K562 (cell line): ENCODE measurements around the gene NACC1. TPM values are rescaled to one million over a fixed set of nuclear protein-coding genes. Genes with fewer than 3 reads are reported as not detected.

Experiments used
- BCL6 ChIP-seq: fragments of 250-450 bp; sonication (Bioruptor Pico); IDR thresholded peaks from 2 replicates; pipeline ENCODE4 v1.4.0; 2020
- CBX8 ChIP-seq: fragments of 200-600 bp; sonication (generic); IDR thresholded peaks from 2 replicates; pipeline ENCODE4 v1.6.1; 2012; ENCODE audit warnings: borderline replicate concordance, mixed run types, low read depth, mild to moderate bottlenecking, moderate library complexity, mixed read lengths, low read length, control low read depth, inconsistent platforms; ENCODE audit not compliant: poor library complexity, severe bottlenecking; ENCODE audit errors: extremely low read depth
- CHD4 ChIP-seq: fragments of 200-600 bp; sonication (generic); IDR thresholded peaks from 3 replicates; pipeline ENCODE4 v1.6.1; 2012; ENCODE audit warnings: low read depth, mild to moderate bottlenecking, mixed read lengths, low read length, inconsistent platforms; ENCODE audit not compliant: insufficient read depth, insufficient replicate concordance, poor library complexity, severe bottlenecking
- ERF ChIP-seq: fragments of 450-650 bp; formaldehyde crosslinking; IDR thresholded peaks from 2 replicates; pipeline ENCODE4 v1.4.0; 2020; ENCODE audit warnings: mild to moderate bottlenecking, mixed read lengths
- ESRRB ChIP-seq: fragments of 250-450 bp; sonication (Bioruptor Pico); IDR thresholded peaks from 2 replicates; pipeline ENCODE4 v1.5.0; 2020; ENCODE audit warnings: mild to moderate bottlenecking, moderate library complexity, borderline replicate concordance
- FOXA1 ChIP-seq: fragments of 450-650 bp; IDR thresholded peaks from 2 replicates; pipeline ENCODE4 v1.6.1; 2016; ENCODE audit warnings: mild to moderate bottlenecking, borderline replicate concordance
- GATA2 ChIP-seq: sonication (generic); formaldehyde crosslinking; IDR thresholded peaks from 2 replicates; pipeline ENCODE4 v1.4.0; 2020; ENCODE audit warnings: mild to moderate bottlenecking, missing genetic modification reagents
- GATAD2B ChIP-seq: fragments of 450-650 bp; IDR thresholded peaks from 2 replicates; pipeline ENCODE4 v1.6.1; 2017; ENCODE audit warnings: mild to moderate bottlenecking, borderline replicate concordance
- LCOR ChIP-seq: sonication (generic); formaldehyde crosslinking; IDR thresholded peaks from 2 replicates; pipeline ENCODE4 v1.8.0; 2022; ENCODE audit warnings: mild to moderate bottlenecking, missing genetic modification reagents
- NCOR1 ChIP-seq: fragments of 450-650 bp; IDR thresholded peaks from 2 replicates; pipeline ENCODE4 v1.6.1; 2016; ENCODE audit warnings: mild to moderate bottlenecking, moderate library complexity
- NFE2L1 ChIP-seq: fragments of 450-650 bp; IDR thresholded peaks from 2 replicates; pipeline ENCODE4 v1.6.1; 2016; ENCODE audit warnings: missing genetic modification characterization, low read depth, mild to moderate bottlenecking, missing compliant biosample characterization, moderate library complexity, borderline replicate concordance
- PCBP2 ChIP-seq: fragments of 200-400 bp; formaldehyde crosslinking; IDR thresholded peaks from 2 replicates; pipeline ENCODE4 v1.6.1; 2018; ENCODE audit warnings: low read length, low read depth, mild to moderate bottlenecking, moderate library complexity; ENCODE audit not compliant: poor library complexity, severe bottlenecking
- PTBP1 ChIP-seq: fragments of 200-400 bp; formaldehyde crosslinking; IDR thresholded peaks from 2 replicates; pipeline ENCODE4 v1.6.1; 2017; ENCODE audit warnings: low read depth, low read length
- RBM17 ChIP-seq: fragments of 200-400 bp; formaldehyde crosslinking; IDR thresholded peaks from 2 replicates; pipeline ENCODE4 v1.6.1; 2017; ENCODE audit warnings: low read depth, mild to moderate bottlenecking, low read length, borderline replicate concordance
- SMARCE1 ChIP-seq: fragments of 450-650 bp; IDR thresholded peaks from 2 replicates; pipeline ENCODE4 v1.7.1; 2016; ENCODE audit warnings: mild to moderate bottlenecking
- WHSC1 ChIP-seq: IDR thresholded peaks from one replicate; pipeline ENCODE4 v1.6.1; 2012; ENCODE audit warnings: low read length, control low read depth, inconsistent platforms
- ZNF12 ChIP-seq: sonication (generic); formaldehyde crosslinking; IDR thresholded peaks from 2 replicates; pipeline ENCODE4 v1.4.0; 2020; ENCODE audit warnings: mild to moderate bottlenecking, missing genetic modification reagents
- ZNF778 ChIP-seq: fragments of 450-650 bp; formaldehyde crosslinking; IDR thresholded peaks from 2 replicates; pipeline ENCODE4 v1.4.0; 2020; ENCODE audit warnings: mild to moderate bottlenecking, moderate library complexity
- polyA plus RNA-seq, 8 experiments: library from polyadenylated mRNA; depleted of rRNA in 4 of 8; stranded (reverse) in 5 of 8; unstranded in 3 of 8; fragments of >200 nt; fragmentation: Nextera tagmentation in 2 of 8; fragmentation: Illumina TruSeq in 1 of 8; extraction: Ambion mirVana in 2 of 8; extraction: Trizol in 1 of 8; gene quantifications; 2 replicates each; pipeline versions ENCODE4 v1.2.1 to v1.2.3, GENCODE V29; 2011 to 2014; ENCODE audit warnings: inconsistent platforms in 1 of 8, missing spikeins in 1 of 8
- total RNA-seq, 7 experiments: library from RNA; depleted of rRNA in 6 of 7; stranded (reverse); fragments of >200 nt in 6 of 7; fragmentation: Illumina TruSeq in 2 of 7; extraction: Trizol in 2 of 7; gene quantifications; 2 replicates each; pipeline versions ENCODE4 v1.2.1 to v1.2.3, GENCODE V29; 2011 to 2021; ENCODE audit warnings: low replicate concordance in 1 of 7
- TF ChIP-seq, protein P1 (sequence below), 2 experiments: fragments of 450-650 bp; conservative IDR thresholded peaks; 2 replicates each; pipeline ENCODE4 v1.6.1; 2017; ENCODE audit warnings: mild to moderate bottlenecking in 2 of 2, moderate library complexity in 2 of 2
- TF ChIP-seq, protein P2 (sequence below): fragments of 250-450 bp; sonication (Bioruptor Pico); IDR thresholded peaks from 2 replicates; pipeline ENCODE4 v1.6.1; 2021; ENCODE audit warnings: mild to moderate bottlenecking
- TF ChIP-seq, protein P3 (sequence below): sonication (generic); formaldehyde crosslinking; IDR thresholded peaks from 2 replicates; pipeline ENCODE4 v1.8.0; 2022; ENCODE audit warnings: mild to moderate bottlenecking, missing genetic modification reagents
- TF ChIP-seq, protein P4 (sequence below): fragments of 250-450 bp; sonication (Bioruptor Pico); IDR thresholded peaks from 2 replicates; pipeline ENCODE4 v1.5.0; 2021
- TF ChIP-seq, protein P5 (sequence below): sonication (generic); IDR thresholded peaks from 2 replicates; pipeline ENCODE4 v1.6.1; 2016

Gene NACC1
- total and polyA plus RNA-seq, 9 of the 15 experiments (the other 6 are each of a cell fraction or from before 2014, with no cell fraction given): 0.04 to 96.6 (median 25.8) TPM

DNA sequence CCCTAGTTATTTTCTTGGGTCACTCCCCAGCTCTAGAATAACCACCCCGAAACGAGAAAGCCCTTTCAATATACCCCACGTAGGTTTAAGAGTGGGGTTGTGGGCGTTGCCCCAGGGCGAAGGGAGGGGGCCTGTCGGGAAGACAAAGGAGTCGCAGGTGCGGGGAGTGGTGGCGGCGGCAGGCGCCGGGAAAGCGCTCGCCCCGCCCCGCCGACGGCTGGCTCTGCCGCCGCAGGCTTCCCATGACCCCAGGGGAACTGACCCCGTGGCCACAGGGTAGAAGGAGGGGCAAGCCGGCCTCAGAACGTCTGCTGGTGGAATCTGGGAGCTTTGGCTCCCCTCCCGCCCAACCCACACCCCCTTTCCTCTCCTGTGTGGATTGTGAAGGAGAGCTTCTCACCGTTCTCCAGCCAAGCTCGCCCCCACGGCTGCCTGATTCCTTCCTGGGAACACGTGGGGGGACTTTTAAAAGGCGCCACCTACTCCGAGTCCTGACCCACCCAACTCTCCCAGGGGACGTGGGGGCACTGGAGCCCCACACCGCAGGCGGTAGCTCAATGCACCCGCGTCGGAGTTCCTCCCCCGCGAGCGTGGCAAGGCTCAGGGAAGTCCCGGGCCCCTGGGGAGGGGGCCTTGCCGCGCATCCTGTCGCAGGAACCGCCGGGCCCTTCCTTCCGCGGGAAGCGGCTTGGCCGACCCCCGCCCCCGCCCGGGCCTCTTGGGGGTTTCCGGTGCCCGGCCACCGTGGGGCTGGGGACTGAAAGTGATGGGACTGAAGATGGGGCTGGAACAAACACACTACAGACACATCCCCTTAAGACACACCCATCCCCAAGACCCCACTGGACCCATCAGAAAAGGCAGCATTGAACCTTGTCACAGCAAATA, 37.7 kb downstream of the NACC1 start (continued):
- TF ChIP-seq CBX8: no peak
- TF ChIP-seq WHSC1: no peak
- TF ChIP-seq, protein P1, sequence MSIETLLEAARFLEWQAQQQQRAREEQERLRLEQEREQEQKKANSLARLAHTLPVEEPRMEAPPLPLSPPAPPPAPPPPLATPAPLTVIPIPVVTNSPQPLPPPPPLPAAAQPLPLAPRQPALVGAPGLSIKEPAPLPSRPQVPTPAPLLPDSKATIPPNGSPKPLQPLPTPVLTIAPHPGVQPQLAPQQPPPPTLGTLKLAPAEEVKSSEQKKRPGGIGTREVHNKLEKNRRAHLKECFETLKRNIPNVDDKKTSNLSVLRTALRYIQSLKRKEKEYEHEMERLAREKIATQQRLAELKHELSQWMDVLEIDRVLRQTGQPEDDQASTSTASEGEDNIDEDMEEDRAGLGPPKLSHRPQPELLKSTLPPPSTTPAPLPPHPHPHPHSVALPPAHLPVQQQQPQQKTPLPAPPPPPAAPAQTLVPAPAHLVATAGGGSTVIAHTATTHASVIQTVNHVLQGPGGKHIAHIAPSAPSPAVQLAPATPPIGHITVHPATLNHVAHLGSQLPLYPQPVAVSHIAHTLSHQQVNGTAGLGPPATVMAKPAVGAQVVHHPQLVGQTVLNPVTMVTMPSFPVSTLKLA (conservative IDR thresholded peaks at IDR 0.05): peak; percentile 7 to 30; a peak in 2 of 4 replicates
- no peak for TF ChIP-seq FOXA1
- TF ChIP-seq ZNF778 (CRISPR knock-in tag): no peak
- TF ChIP-seq, protein P2, sequence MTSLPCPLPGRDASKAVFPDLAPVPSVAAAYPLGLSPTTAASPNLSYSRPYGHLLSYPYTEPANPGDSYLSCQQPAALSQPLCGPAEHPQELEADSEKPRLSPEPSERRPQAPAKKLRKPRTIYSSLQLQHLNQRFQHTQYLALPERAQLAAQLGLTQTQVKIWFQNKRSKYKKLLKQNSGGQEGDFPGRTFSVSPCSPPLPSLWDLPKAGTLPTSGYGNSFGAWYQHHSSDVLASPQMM (CRISPR knock-in tag): no peak
- TF ChIP-seq, protein P3, sequence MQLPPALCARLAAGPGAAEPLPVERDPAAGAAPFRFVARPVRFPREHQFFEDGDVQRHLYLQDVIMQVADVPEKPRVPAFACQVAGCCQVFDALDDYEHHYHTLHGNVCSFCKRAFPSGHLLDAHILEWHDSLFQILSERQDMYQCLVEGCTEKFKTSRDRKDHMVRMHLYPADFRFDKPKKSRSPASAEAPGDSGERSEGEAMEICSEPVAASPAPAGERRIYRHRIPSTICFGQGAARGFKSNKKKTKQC (CRISPR knock-in tag): 0 out of 2 replicates have a peak, but pooled peaks have one; percentile 12
- no peak for TF ChIP-seq CHD4
- TF ChIP-seq, protein P4, sequence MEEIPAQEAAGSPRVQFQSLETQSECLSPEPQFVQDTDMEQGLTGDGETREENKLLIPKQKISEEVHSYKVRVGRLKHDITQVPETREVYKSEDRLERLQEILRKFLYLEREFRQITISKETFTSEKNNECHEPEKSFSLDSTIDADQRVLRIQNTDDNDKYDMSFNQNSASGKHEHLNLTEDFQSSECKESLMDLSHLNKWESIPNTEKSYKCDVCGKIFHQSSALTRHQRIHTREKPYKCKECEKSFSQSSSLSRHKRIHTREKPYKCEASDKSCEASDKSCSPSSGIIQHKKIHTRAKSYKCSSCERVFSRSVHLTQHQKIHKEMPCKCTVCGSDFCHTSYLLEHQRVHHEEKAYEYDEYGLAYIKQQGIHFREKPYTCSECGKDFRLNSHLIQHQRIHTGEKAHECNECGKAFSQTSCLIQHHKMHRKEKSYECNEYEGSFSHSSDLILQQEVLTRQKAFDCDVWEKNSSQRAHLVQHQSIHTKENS (CRISPR knock-in tag): no peak
- no peak for TF ChIP-seq PCBP2
- TF ChIP-seq SMARCE1: 0 out of 2 replicates have a peak, but pooled peaks have one; percentile 11
- no peak for TF ChIP-seq NFE2L1 (tag)
- no peak for TF ChIP-seq GATA2
- no peak for TF ChIP-seq LCOR (CRISPR knock-in tag)
- TF ChIP-seq ESRRB: no peak
- TF ChIP-seq ZNF12: no peak
- 0 out of 2 replicates have a peak, but pooled peaks have one; percentile 37 for TF ChIP-seq ERF
- TF ChIP-seq, protein P5, sequence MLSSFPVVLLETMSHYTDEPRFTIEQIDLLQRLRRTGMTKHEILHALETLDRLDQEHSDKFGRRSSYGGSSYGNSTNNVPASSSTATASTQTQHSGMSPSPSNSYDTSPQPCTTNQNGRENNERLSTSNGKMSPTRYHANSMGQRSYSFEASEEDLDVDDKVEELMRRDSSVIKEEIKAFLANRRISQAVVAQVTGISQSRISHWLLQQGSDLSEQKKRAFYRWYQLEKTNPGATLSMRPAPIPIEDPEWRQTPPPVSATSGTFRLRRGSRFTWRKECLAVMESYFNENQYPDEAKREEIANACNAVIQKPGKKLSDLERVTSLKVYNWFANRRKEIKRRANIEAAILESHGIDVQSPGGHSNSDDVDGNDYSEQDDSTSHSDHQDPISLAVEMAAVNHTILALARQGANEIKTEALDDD: no peak
- TF ChIP-seq RBM17: no peak
- TF ChIP-seq NCOR1: peak; percentile 87
- peak; percentile 33; the same call in 1 of the 2 replicates for TF ChIP-seq PTBP1
- no peak for TF ChIP-seq GATAD2B
- TF ChIP-seq BCL6 (CRISPR knock-in tag): no peak
